ENCODE measurements around the gene FZD10. TPM values are rescaled to one million over a fixed set of nuclear protein-coding genes. Genes with fewer than 3 reads are reported as not detected.

The FZD10 gene
- total and polyA plus RNA-seq, 2 experiments from 2014 or later = 0.11 to 0.45 TPM

DNA sequence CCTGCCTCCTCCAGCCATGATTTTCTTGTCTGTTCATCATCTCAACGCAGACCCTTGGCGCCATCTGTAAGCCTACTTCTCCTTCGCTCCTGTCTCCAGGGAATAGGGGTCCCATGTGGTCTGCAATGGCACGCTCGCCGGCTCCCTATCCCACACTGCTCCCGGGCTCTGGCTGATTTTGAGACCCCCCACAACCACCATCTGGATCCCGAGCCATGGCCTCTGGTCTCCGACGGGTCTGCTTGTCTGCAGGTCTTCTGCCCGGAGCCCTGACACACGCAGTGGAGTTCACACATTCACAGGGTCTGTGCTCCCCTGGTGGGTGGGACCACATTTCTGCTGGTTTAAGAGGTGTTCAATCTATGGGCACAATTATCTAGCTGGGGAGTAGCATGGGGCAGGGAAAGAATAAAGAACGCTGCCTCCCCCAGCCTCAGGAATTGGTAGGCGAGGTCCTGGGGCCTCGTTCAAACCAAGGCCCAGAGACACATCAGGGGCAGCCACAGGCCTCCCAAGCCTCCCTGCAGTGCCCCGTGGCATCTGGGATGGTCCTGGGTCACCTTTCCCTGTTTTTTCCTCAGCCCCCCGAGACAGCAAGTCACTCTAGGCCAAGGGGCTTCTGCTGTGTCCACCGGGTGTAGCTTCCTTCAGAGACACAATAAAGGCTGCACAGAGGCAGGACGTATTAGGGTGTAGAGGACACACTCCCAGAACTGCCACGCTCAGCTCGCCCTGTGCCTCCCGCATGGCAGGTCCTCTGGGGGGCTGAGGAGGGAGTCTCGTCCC is 21.5 kb downstream of the FZD10 start:
- H3K4me1 ChIP-seq (ENCODE audit: insufficient read depth) = no peaks in the 10 kb centered on the region
- TF ChIP-seq CREB1 (CRISPR knock-in tag; IDR thresholded peaks at IDR 0.05; ENCODE audit: low read depth) (no peak), ZNF114 (CRISPR knock-in tag; IDR thresholded peaks at IDR 0.05) (no peak), ZNF331 (CRISPR knock-in tag; IDR thresholded peaks at IDR 0.05; ENCODE audit: low read depth) (no peak), STAT1 (IDR thresholded peaks at IDR 0.05; ENCODE audit: unreplicated experiment) (no peak), EZH2 (IDR thresholded peaks at IDR 0.05; ENCODE audit: low read depth, unreplicated experiment) (no peak), EZH2phosphoT487 (IDR thresholded peaks at IDR 0.05; ENCODE audit: unreplicated experiment) (no peak), ETS1 (IDR thresholded peaks at IDR 0.05) (no peak), JUNB (IDR thresholded peaks at IDR 0.05; ENCODE audit: unreplicated experiment) (no peak), POLR2AphosphoS5 (IDR thresholded peaks at IDR 0.05; ENCODE audit: low read depth) (no peak), NANOG (IDR thresholded peaks at IDR 0.05; ENCODE audit: borderline replicate concordance) (no peak)
- TF ChIP-seq, protein P1, sequence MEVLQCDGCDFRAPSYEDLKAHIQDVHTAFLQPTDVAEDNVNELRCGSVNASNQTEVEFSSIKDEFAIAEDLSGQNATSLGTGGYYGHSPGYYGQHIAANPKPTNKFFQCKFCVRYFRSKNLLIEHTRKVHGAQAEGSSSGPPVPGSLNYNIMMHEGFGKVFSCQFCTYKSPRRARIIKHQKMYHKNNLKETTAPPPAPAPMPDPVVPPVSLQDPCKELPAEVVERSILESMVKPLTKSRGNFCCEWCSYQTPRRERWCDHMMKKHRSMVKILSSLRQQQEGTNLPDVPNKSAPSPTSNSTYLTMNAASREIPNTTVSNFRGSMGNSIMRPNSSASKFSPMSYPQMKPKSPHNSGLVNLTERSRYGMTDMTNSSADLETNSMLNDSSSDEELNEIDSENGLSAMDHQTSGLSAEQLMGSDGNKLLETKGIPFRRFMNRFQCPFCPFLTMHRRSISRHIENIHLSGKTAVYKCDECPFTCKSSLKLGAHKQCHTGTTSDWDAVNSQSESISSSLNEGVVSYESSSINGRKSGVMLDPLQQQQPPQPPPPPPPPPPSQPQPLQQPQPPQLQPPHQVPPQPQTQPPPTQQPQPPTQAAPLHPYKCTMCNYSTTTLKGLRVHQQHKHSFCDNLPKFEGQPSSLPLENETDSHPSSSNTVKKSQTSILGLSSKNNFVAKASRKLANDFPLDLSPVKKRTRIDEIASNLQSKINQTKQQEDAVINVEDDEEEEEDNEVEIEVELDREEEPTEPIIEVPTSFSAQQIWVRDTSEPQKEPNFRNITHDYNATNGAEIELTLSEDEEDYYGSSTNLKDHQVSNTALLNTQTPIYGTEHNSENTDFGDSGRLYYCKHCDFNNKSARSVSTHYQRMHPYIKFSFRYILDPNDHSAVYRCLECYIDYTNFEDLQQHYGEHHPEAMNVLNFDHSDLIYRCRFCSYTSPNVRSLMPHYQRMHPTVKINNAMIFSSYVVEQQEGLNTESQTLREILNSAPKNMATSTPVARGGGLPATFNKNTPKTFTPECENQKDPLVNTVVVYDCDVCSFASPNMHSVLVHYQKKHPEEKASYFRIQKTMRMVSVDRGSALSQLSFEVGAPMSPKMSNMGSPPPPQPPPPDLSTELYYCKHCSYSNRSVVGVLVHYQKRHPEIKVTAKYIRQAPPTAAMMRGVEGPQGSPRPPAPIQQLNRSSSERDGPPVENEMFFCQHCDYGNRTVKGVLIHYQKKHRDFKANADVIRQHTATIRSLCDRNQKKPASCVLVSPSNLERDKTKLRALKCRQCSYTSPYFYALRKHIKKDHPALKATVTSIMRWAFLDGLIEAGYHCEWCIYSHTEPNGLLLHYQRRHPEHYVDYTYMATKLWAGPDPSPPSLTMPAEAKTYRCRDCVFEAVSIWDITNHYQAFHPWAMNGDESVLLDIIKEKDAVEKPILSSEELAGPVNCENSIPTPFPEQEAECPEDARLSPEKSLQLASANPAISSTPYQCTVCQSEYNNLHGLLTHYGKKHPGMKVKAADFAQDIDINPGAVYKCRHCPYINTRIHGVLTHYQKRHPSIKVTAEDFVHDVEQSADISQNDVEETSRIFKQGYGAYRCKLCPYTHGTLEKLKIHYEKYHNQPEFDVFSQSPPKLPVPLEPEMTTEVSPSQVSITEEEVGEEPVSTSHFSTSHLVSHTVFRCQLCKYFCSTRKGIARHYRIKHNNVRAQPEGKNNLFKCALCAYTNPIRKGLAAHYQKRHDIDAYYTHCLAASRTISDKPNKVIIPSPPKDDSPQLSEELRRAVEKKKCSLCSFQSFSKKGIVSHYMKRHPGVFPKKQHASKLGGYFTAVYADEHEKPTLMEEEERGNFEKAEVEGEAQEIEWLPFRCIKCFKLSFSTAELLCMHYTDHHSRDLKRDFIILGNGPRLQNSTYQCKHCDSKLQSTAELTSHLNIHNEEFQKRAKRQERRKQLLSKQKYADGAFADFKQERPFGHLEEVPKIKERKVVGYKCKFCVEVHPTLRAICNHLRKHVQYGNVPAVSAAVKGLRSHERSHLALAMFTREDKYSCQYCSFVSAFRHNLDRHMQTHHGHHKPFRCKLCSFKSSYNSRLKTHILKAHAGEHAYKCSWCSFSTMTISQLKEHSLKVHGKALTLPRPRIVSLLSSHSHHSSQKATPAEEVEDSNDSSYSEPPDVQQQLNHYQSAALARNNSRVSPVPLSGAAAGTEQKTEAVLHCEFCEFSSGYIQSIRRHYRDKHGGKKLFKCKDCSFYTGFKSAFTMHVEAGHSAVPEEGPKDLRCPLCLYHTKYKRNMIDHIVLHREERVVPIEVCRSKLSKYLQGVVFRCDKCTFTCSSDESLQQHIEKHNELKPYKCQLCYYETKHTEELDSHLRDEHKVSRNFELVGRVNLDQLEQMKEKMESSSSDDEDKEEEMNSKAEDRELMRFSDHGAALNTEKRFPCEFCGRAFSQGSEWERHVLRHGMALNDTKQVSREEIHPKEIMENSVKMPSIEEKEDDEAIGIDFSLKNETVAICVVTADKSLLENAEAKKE (CRISPR knock-in tag; IDR thresholded peaks at IDR 0.05) = no peak
- TF ChIP-seq, protein P2, sequence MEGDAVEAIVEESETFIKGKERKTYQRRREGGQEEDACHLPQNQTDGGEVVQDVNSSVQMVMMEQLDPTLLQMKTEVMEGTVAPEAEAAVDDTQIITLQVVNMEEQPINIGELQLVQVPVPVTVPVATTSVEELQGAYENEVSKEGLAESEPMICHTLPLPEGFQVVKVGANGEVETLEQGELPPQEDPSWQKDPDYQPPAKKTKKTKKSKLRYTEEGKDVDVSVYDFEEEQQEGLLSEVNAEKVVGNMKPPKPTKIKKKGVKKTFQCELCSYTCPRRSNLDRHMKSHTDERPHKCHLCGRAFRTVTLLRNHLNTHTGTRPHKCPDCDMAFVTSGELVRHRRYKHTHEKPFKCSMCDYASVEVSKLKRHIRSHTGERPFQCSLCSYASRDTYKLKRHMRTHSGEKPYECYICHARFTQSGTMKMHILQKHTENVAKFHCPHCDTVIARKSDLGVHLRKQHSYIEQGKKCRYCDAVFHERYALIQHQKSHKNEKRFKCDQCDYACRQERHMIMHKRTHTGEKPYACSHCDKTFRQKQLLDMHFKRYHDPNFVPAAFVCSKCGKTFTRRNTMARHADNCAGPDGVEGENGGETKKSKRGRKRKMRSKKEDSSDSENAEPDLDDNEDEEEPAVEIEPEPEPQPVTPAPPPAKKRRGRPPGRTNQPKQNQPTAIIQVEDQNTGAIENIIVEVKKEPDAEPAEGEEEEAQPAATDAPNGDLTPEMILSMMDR (conservative IDR thresholded peaks at IDR 0.05; ENCODE audit: low read depth in 2 of 2) = no peak
- TF ChIP-seq, protein P3, sequence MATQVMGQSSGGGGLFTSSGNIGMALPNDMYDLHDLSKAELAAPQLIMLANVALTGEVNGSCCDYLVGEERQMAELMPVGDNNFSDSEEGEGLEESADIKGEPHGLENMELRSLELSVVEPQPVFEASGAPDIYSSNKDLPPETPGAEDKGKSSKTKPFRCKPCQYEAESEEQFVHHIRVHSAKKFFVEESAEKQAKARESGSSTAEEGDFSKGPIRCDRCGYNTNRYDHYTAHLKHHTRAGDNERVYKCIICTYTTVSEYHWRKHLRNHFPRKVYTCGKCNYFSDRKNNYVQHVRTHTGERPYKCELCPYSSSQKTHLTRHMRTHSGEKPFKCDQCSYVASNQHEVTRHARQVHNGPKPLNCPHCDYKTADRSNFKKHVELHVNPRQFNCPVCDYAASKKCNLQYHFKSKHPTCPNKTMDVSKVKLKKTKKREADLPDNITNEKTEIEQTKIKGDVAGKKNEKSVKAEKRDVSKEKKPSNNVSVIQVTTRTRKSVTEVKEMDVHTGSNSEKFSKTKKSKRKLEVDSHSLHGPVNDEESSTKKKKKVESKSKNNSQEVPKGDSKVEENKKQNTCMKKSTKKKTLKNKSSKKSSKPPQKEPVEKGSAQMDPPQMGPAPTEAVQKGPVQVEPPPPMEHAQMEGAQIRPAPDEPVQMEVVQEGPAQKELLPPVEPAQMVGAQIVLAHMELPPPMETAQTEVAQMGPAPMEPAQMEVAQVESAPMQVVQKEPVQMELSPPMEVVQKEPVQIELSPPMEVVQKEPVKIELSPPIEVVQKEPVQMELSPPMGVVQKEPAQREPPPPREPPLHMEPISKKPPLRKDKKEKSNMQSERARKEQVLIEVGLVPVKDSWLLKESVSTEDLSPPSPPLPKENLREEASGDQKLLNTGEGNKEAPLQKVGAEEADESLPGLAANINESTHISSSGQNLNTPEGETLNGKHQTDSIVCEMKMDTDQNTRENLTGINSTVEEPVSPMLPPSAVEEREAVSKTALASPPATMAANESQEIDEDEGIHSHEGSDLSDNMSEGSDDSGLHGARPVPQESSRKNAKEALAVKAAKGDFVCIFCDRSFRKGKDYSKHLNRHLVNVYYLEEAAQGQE (IDR thresholded peaks at IDR 0.05; ENCODE audit: unreplicated experiment) = no peak
- H3K4me1 Mint-ChIP-seq = no peaks in the 10 kb centered on the region
- H3K27me3 ChIP-seq (ENCODE audit: insufficient read depth) = no peaks in the 10 kb centered on the region
- DNase-seq (ENCODE audit: low spot score) (no peak), ATAC-seq (no peak)
- no peaks in the 10 kb centered on the region for H3K9me2 ChIP-seq (ENCODE audit: insufficient read depth)
- H4K20me1 ChIP-seq (replicated peaks; ENCODE audit: insufficient read depth) = no peaks in the 10 kb centered on the region
- H3K36me3 ChIP-seq (ENCODE audit: insufficient read depth) = no peaks in the 10 kb centered on the region
- H3K79me2 ChIP-seq (replicated peaks; ENCODE audit: insufficient read depth) = no peaks in the 10 kb centered on the region
- H3K4me3 ChIP-seq = no peak overlapping the region
- H3K27me3 Mint-ChIP-seq (ENCODE audit: insufficient read depth, low read depth, poor library complexity) = peaks cover 3% of the 10 kb centered on the region
- no peak overlapping the region for H3K4me3 Mint-ChIP-seq
- H3K36me3 Mint-ChIP-seq (ENCODE audit: low read depth) = peaks cover 48% of the 10 kb centered on the region
- peaks cover 97% of the 10 kb centered on the region for H3K9me3 Mint-ChIP-seq
- H3K27ac ChIP-seq (ENCODE audit: low read depth) = no peak overlapping the region
- no peak overlapping the region for H2AFZ ChIP-seq
- no peak overlapping the region for H3K27ac Mint-ChIP-seq
- no peaks in the 10 kb centered on the region for H3F3A ChIP-seq (replicated peaks; ENCODE audit: low read depth)
- H3K4me2 ChIP-seq = no peak overlapping the region

Data from GM23338 (cell line).